Adrenal gland (tissue), 5 donors: ENCODE measurements around the gene RASA2.

ENCODE experiments used
- POLR2A ChIP-seq, 2 donors: fragments of 450-650 bp; IDR thresholded peaks; one replicate each; pipeline ENCODE4 v1.6.1; 2017; ENCODE audit warnings: antibody characterized with exemption in 2 of 2, mild to moderate bottlenecking in 2 of 2, moderate library complexity in 1 of 2
- TF ChIP-seq, protein P1 (sequence below), 6 experiments: fragments of 450-650 bp in 4 of 6; fragments of 200-600 bp in 2 of 6; sonication (generic) in 1 of 6; IDR thresholded peaks; 1 replicate in 5 of 6; 2 replicates in 1 of 6; pipeline versions ENCODE4 v1.5.1 to v1.8.0; 2016 to 2021; ENCODE audit warnings: antibody characterized with exemption in 6 of 6, mild to moderate bottlenecking in 2 of 6, moderate library complexity in 1 of 6
- donor health status: DM: no; HTN: no; CAD: no.

DNA sequence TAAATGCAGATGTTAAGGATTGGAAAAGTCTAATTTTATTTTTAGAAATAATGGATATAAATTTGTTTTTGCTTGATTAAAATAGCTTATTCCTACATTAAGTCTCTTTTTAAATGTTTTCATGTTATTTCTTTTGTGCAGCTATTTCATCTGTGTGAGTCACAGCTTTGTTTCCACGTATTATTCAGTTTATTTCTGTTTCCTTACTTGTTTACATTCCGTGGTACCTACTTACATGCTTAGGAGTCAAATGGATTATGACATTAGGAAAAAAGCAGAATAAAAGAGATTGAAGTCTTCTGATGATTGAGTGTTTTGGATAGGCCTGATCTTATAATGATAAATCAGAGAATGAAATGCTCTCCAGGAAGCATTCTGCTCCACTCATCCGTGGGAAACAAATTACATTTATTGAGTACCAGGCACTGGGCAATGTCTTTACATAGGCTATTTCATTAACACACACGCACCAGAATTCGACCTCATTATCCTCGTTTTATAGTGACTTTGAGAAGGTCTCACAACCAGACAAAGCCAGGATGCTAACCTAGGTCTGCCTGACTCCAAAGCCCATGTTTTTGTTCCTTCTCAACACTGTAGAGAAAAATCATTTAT lies 38.1 kb upstream of the RASA2 start:
- TF ChIP-seq, protein P1, sequence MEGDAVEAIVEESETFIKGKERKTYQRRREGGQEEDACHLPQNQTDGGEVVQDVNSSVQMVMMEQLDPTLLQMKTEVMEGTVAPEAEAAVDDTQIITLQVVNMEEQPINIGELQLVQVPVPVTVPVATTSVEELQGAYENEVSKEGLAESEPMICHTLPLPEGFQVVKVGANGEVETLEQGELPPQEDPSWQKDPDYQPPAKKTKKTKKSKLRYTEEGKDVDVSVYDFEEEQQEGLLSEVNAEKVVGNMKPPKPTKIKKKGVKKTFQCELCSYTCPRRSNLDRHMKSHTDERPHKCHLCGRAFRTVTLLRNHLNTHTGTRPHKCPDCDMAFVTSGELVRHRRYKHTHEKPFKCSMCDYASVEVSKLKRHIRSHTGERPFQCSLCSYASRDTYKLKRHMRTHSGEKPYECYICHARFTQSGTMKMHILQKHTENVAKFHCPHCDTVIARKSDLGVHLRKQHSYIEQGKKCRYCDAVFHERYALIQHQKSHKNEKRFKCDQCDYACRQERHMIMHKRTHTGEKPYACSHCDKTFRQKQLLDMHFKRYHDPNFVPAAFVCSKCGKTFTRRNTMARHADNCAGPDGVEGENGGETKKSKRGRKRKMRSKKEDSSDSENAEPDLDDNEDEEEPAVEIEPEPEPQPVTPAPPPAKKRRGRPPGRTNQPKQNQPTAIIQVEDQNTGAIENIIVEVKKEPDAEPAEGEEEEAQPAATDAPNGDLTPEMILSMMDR (IDR thresholded peaks at IDR 0.05), result no peak
- no peak for TF ChIP-seq POLR2A (IDR thresholded peaks at IDR 0.05)
